Endothelial cell of umbilical vein (primary cell): Measurements from ENCODE around the gene MAPK11. TPM values are rescaled to one million over a fixed set of nuclear protein-coding genes. Genes with fewer than 3 reads are reported as not detected.

Source experiments
- BruUV-seq: library from RNA; stranded (reverse); fragments of 400-500 nt; replicated peaks from 2 replicates; lab custom pipeline; 2021; lab: Mats Ljungman, UMichigan
- CTCF ChIA-PET: fragments of 300-600, 350-600 bp; sonication (Branson Sonifier 250); formaldehyde crosslinking; loops from one replicate; lab custom pipeline; 2021; ENCODE audit warnings: antibody characterized with exemption, inconsistent platforms; lab: Charles Lee
- POLR2A ChIA-PET: fragments of 300-600, 350-600 bp; sonication (Branson Sonifier 250); formaldehyde crosslinking; loops from one replicate; lab custom pipeline; 2021; ENCODE audit warnings: antibody characterized with exemption, inconsistent platforms; lab: Charles Lee
- DNase-seq: peaks from one replicate; pipeline ENCODE4 v3.0.0-alpha.2; 2011; ENCODE audit warnings: low read depth, low spot score
- FAIRE-seq: peaks from 2 replicates; lab custom pipeline; 2011; peaks lifted over from hg19 to GRCh38; lab: Jason Lieb, UNC
- H2AFZ ChIP-seq: 2 replicates; pipeline ENCODE4 v1.6.0; 2012; ENCODE audit warnings: low read depth, low read length, control low read depth, inconsistent platforms
- H3K27ac ChIP-seq: 2 replicates; pipeline ENCODE4 v1.5.1; 2011; ENCODE audit warnings: low read depth, mild to moderate bottlenecking, control low read depth, low read length, moderate library complexity; ENCODE audit not compliant: insufficient read depth
- H3K27me3 ChIP-seq, 2 experiments: 2 replicates each; pipeline versions ENCODE4 v1.6.0 to v1.6.1; 2011; ENCODE audit warnings: low read length in 2 of 2, mixed read lengths in 1 of 2; ENCODE audit not compliant: control insufficient read depth in 2 of 2, insufficient read depth in 2 of 2
- H3K36me3 ChIP-seq, 2 experiments: 2 replicates in 1 of 2; 3 replicates in 1 of 2; pipeline ENCODE4 v1.5.1; 2011; ENCODE audit warnings: low read length in 2 of 2, mild to moderate bottlenecking in 1 of 2, moderate library complexity in 1 of 2; ENCODE audit not compliant: control insufficient read depth in 2 of 2, insufficient read depth in 2 of 2; ENCODE audit errors: extremely low read depth in 1 of 2
- H3K4me1 ChIP-seq: 3 replicates; pipeline ENCODE4 v1.5.1; 2011; ENCODE audit warnings: mild to moderate bottlenecking, low read length; ENCODE audit not compliant: control insufficient read depth, insufficient read depth; ENCODE audit errors: extremely low read depth
- H3K4me2 ChIP-seq: 2 replicates; pipeline ENCODE4 v1.6.1; 2011; ENCODE audit warnings: low read length, control low read depth, mixed read lengths; ENCODE audit not compliant: insufficient read depth
- H3K4me3 ChIP-seq, 3 experiments: fragments of 200-600 bp in 1 of 3; sonication (generic), shearing (Covaris generic) in 1 of 3; replicated peaks in 1 of 3; 2 replicates each; pipeline ENCODE4 v1.5.1; 2011 to 2016; ENCODE audit warnings: control low read depth in 3 of 3, low read length in 3 of 3, mild to moderate bottlenecking in 2 of 3, inconsistent platforms in 1 of 3, low read depth in 1 of 3, moderate library complexity in 1 of 3; ENCODE audit not compliant: insufficient read depth in 1 of 3
- H3K79me2 ChIP-seq: 2 replicates; pipeline ENCODE4 v1.6.0; 2012; ENCODE audit warnings: low read length, inconsistent platforms; ENCODE audit not compliant: control insufficient read depth, insufficient read depth
- H3K9ac ChIP-seq: replicated peaks from 2 replicates; pipeline ENCODE3; 2011; ENCODE audit warnings: low read length, control low read depth; ENCODE audit not compliant: insufficient read depth; ENCODE audit errors: extremely low read depth
- H3K9me1 ChIP-seq: replicated peaks from 3 replicates; pipeline ENCODE4 v1.6.0; 2011; ENCODE audit warnings: mild to moderate bottlenecking, low read length; ENCODE audit not compliant: control insufficient read depth, insufficient read depth; ENCODE audit errors: extremely low read depth
- H3K9me3 ChIP-seq: replicated peaks from 2 replicates; pipeline ENCODE4 v1.5.1; 2012; ENCODE audit warnings: low read length, inconsistent platforms; ENCODE audit not compliant: control insufficient read depth, insufficient read depth
- H4K20me1 ChIP-seq: replicated peaks from 2 replicates; pipeline ENCODE3; 2011; ENCODE audit warnings: mild to moderate bottlenecking, low read length; ENCODE audit not compliant: control insufficient read depth, insufficient read depth; ENCODE audit errors: extremely low read depth
- CTCF ChIP-seq, 2 donors: IDR thresholded peaks; 1 replicate in 1 of 2; 2 replicates in 1 of 2; pipeline ENCODE4 v1.5.1; 2011; ENCODE audit warnings: low read length in 2 of 2, mild to moderate bottlenecking in 2 of 2, moderate library complexity in 2 of 2, control low read depth in 1 of 2, inconsistent platforms in 1 of 2, low read depth in 1 of 2; ENCODE audit not compliant: insufficient read depth in 1 of 2; ENCODE audit errors: extremely low read depth in 1 of 2
- EZH2 ChIP-seq: IDR thresholded peaks from 2 replicates; pipeline ENCODE4 v1.6.1; 2012; ENCODE audit warnings: borderline replicate concordance, low read depth, mild to moderate bottlenecking, moderate library complexity, low read length, inconsistent platforms; ENCODE audit not compliant: severe bottlenecking
- FOS ChIP-seq: IDR thresholded peaks from 2 replicates; pipeline ENCODE4 v1.6.1; 2011; ENCODE audit warnings: mild to moderate bottlenecking, low read length, moderate library complexity, borderline replicate concordance; ENCODE audit not compliant: insufficient read depth
- GATA2 ChIP-seq: IDR thresholded peaks from 2 replicates; pipeline ENCODE4 v1.7.0; 2011; ENCODE audit warnings: low read depth, mild to moderate bottlenecking, moderate library complexity, mixed read lengths, low read length; ENCODE audit not compliant: insufficient read length, insufficient read depth
- JUN ChIP-seq: IDR thresholded peaks from 2 replicates; pipeline ENCODE4 v1.6.1; 2011; ENCODE audit warnings: borderline replicate concordance, low read depth; ENCODE audit not compliant: insufficient read length, insufficient read depth
- MAX ChIP-seq: IDR thresholded peaks from 2 replicates; pipeline ENCODE4 v1.6.1; 2011; ENCODE audit not compliant: insufficient read depth, insufficient read length
- MYC ChIP-seq: IDR thresholded peaks from one replicate; pipeline ENCODE4 v1.6.1; 2011; ENCODE audit warnings: mild to moderate bottlenecking, low read depth, low read length
- POLR2A ChIP-seq: IDR thresholded peaks from 2 replicates; pipeline ENCODE4 v1.6.1; 2012; ENCODE audit warnings: low read depth, mild to moderate bottlenecking, control low read depth, low read length
- POLR2AphosphoS5 ChIP-seq: IDR thresholded peaks from 2 replicates; pipeline ENCODE4 v1.6.1; 2012; ENCODE audit warnings: low read depth, mild to moderate bottlenecking, control low read depth, low read length, moderate library complexity; ENCODE audit not compliant: insufficient read depth
- dilution Hi-C: fragments of 300-500 bp; cut with MboI; formaldehyde crosslinking; loops from one replicate; pipeline ENCODE4 v1.15.0; 2019; ENCODE audit warnings: low sequenced_read_pairs; ENCODE audit not compliant: extremely low pct_ligation_motif_present
- intact Hi-C: fragments of 100-400 bp; cut with micrococcal nuclease; formaldehyde crosslinking; loops from one replicate; pipeline ENCODE4 v1.10.0; 2022
- polyA plus RNA-seq, 4 experiments: library from polyadenylated mRNA; depleted of rRNA in 3 of 4; stranded (reverse) in 3 of 4; unstranded in 1 of 4; fragments of >200 nt; gene quantifications; 2 replicates each; pipeline versions ENCODE4 v1.2.1 to v1.2.3, GENCODE V29; 2011 to 2012; ENCODE audit warnings: missing spikeins in 1 of 4
- total RNA-seq: library from RNA; stranded (reverse); gene quantifications from 2 replicates; pipeline ENCODE4 v1.2.3, GENCODE V29; 2021

Gene MAPK11
- total and polyA plus RNA-seq, 2 donors (not counting 3 experiments of a cell fraction or from before 2014, with no cell fraction given) = 22.8 to 26.3 TPM

GRCh38 chr22:50309601-50309991 is 39.4 kb upstream of the MAPK11 start:
- H3K79me2 ChIP-seq = peaks cover 20% of the 10 kb centered on the region
- no peak overlapping the region for H3K9ac ChIP-seq
- no peak for TF ChIP-seq FOS
- no peak for TF ChIP-seq CTCF (IDR thresholded peaks at IDR 0.05; ENCODE audit: extremely low read depth in 1 of 2, insufficient read depth in 1 of 2, low read depth in 1 of 2, low read length in 2 of 2)
- TF ChIP-seq POLR2AphosphoS5 = no peak
- TF ChIP-seq EZH2 = no peak
- no peak for TF ChIP-seq GATA2
- no peak for TF ChIP-seq POLR2A
- TF ChIP-seq JUN = no peak
- no peak for TF ChIP-seq MYC
- no peak for TF ChIP-seq MAX
- no peak overlapping the region for H2AFZ ChIP-seq
- H3K4me3 ChIP-seq = no peak overlapping the region
- CTCF ChIA-PET = interaction anchor here (1.4 to 3.8 kb wide), 3 partner anchors 12 to 32 kb away, joined by 3 to 16 read pairs (median 11); no protein-coding TSS in a partner anchor
- H3K27me3 ChIP-seq = no peaks in the 10 kb centered on the region
- H4K20me1 ChIP-seq = no peaks in the 10 kb centered on the region
- dilution Hi-C loops (no loop called here), intact Hi-C loops (loop anchor here (2.0 to 5.0 kb wide), 2 partner anchors 17 to 33 kb away; partner anchors contain the start of genes DENND6B and PPP6R2)
- H3K9me3 ChIP-seq = no peaks in the 10 kb centered on the region
- FAIRE-seq (no peak), DNase-seq (no peak)
- no peaks in the 10 kb centered on the region for H3K9me1 ChIP-seq
- no peak overlapping the region for H3K27ac ChIP-seq
- no peak overlapping the region for H3K4me2 ChIP-seq
- H3K36me3 ChIP-seq = peaks cover 0 to 2% of the 10 kb centered on the region in 2 experiments
- no TSS peak for BruUV-seq
- H3K4me1 ChIP-seq = peaks cover 31% of the 10 kb centered on the region
- POLR2A ChIA-PET = no interaction called here
